ENCODE data around the gene ERBB4.

DNA sequence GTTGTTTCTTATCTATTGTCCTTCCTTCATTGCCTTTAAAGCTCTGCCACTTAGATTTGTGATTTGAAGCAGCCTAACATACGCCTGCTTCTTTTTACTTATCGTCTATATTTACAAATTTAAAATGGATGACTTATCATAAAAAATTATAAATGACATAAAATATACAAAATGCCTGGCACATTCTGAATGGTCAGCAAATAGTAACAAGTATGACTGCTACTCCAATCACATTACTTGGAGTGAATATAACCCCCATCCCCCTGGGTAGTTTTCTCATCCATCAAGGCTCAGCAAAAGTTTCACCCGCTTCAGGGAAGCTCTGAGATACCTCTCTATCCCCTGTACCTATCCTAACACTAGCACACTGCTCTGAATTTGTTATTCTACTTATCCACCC lies 708.9 kb downstream of the ERBB4 start:
- TF ChIP-seq POLR2AphosphoS5 (IDR thresholded peaks at IDR 0.05; ENCODE audit: low read depth, low read length) (no peak), SIN3A (IDR thresholded peaks at IDR 0.05; ENCODE audit: borderline replicate concordance, insufficient read depth, low read depth, low read length) (no peak), TCF7L2 (IDR thresholded peaks at IDR 0.05; ENCODE audit: low read depth, low read length) (no peak)
- TF ChIP-seq, protein P1, sequence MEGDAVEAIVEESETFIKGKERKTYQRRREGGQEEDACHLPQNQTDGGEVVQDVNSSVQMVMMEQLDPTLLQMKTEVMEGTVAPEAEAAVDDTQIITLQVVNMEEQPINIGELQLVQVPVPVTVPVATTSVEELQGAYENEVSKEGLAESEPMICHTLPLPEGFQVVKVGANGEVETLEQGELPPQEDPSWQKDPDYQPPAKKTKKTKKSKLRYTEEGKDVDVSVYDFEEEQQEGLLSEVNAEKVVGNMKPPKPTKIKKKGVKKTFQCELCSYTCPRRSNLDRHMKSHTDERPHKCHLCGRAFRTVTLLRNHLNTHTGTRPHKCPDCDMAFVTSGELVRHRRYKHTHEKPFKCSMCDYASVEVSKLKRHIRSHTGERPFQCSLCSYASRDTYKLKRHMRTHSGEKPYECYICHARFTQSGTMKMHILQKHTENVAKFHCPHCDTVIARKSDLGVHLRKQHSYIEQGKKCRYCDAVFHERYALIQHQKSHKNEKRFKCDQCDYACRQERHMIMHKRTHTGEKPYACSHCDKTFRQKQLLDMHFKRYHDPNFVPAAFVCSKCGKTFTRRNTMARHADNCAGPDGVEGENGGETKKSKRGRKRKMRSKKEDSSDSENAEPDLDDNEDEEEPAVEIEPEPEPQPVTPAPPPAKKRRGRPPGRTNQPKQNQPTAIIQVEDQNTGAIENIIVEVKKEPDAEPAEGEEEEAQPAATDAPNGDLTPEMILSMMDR (IDR thresholded peaks at IDR 0.05) = no peak
- TF ChIP-seq, protein P2, sequence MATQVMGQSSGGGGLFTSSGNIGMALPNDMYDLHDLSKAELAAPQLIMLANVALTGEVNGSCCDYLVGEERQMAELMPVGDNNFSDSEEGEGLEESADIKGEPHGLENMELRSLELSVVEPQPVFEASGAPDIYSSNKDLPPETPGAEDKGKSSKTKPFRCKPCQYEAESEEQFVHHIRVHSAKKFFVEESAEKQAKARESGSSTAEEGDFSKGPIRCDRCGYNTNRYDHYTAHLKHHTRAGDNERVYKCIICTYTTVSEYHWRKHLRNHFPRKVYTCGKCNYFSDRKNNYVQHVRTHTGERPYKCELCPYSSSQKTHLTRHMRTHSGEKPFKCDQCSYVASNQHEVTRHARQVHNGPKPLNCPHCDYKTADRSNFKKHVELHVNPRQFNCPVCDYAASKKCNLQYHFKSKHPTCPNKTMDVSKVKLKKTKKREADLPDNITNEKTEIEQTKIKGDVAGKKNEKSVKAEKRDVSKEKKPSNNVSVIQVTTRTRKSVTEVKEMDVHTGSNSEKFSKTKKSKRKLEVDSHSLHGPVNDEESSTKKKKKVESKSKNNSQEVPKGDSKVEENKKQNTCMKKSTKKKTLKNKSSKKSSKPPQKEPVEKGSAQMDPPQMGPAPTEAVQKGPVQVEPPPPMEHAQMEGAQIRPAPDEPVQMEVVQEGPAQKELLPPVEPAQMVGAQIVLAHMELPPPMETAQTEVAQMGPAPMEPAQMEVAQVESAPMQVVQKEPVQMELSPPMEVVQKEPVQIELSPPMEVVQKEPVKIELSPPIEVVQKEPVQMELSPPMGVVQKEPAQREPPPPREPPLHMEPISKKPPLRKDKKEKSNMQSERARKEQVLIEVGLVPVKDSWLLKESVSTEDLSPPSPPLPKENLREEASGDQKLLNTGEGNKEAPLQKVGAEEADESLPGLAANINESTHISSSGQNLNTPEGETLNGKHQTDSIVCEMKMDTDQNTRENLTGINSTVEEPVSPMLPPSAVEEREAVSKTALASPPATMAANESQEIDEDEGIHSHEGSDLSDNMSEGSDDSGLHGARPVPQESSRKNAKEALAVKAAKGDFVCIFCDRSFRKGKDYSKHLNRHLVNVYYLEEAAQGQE (IDR thresholded peaks at IDR 0.05; ENCODE audit: insufficient read depth in 1 of 2, low read depth in 2 of 2, low read length in 1 of 2) = no peak
